GM10266 (cell line): Measurements from ENCODE around the gene GAK.

ENCODE experiments used
- DNase-seq: peaks from one replicate; pipeline ENCODE4 v3.0.0; 2012; ENCODE audit errors: extremely low spot score
- TF ChIP-seq, protein P1 (sequence below): IDR thresholded peaks from 2 replicates; pipeline ENCODE4 v1.5.1; 2012; ENCODE audit warnings: mild to moderate bottlenecking, low read depth; ENCODE audit not compliant: control insufficient read depth, insufficient read depth; ENCODE audit errors: missing control alignments

GAK gene

DNA sequence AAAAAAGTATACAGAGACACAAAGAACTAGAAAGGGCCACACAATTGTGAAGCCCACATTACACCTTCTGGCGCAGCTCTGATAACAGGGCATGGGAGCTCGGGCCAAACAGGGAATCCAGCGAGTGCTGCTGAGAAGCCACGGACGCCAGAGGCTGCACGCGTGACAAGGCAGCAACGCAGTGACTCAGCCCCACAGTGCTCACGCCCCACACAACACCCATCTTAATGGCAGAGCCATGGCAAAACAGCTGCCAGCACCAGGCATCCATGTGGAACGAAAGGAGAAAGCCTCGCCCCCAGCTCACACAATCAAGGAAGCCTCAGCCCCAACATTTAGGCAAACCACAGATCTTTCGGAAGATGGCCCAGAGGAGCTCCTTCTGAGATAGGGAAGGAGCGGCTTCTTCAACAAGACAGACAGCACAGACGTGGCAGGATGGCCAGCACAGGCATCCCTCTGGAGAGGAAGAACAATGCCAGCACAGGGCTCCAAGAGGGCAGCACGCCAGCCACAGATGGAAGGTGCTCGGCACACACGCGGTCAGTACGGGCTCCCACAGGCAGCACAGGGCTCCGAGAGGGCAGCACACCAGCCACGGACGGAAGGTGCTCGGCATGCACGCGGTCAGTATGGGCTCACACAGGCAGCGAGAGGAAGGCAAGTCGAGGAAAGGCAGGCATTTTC lies 33.1 kb downstream of the GAK start:
- DNase-seq = peak; percentile 32
- TF ChIP-seq, protein P1, sequence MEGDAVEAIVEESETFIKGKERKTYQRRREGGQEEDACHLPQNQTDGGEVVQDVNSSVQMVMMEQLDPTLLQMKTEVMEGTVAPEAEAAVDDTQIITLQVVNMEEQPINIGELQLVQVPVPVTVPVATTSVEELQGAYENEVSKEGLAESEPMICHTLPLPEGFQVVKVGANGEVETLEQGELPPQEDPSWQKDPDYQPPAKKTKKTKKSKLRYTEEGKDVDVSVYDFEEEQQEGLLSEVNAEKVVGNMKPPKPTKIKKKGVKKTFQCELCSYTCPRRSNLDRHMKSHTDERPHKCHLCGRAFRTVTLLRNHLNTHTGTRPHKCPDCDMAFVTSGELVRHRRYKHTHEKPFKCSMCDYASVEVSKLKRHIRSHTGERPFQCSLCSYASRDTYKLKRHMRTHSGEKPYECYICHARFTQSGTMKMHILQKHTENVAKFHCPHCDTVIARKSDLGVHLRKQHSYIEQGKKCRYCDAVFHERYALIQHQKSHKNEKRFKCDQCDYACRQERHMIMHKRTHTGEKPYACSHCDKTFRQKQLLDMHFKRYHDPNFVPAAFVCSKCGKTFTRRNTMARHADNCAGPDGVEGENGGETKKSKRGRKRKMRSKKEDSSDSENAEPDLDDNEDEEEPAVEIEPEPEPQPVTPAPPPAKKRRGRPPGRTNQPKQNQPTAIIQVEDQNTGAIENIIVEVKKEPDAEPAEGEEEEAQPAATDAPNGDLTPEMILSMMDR = no peak

DNA sequence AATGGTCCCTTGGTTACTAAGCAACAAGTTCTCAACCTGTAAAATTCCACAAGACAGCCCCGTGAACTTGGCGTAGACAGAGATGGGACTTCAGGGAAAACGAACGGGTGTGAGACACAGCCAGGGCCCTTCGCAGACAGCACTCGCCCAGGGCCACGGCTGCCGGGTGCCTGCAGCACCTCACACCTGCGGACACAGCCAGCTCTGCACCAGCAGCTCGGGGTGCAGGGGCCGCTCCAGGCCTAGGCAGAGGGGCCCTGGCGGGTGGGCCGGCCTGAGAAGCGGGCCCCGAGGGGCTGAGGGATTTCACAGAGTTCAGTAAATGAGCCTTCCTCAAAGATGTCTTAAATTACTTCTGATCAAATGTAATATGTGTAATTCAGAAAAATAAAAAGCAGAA lies 34.0 kb downstream of the GAK start:
- no peak for DNase-seq
- TF ChIP-seq, protein P1 = no peak

GRCh38 chr4:896630-897029 lies 35.5 kb downstream of the GAK start:
- TF ChIP-seq, protein P1 = no peak
- DNase-seq = no peak

DNA sequence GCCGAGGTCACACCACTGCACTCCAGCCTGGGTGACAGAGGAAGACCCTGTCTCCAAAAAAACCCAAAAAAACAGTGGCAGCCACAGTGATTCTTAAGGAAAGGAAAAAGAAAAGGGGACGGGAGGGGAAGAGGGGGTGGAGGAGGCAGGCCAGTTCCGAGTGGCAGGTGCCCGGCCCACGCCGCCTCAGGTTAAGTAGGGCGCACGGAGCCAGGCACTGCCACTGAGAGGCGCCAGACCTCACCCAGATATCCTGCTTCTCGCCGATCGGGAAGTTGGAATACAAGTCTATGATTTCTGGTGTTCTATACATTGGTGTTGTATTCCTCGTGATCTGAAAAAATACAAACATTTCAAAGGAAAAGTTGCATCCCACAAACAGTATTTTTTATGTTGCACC lies 35.9 kb downstream of the GAK start:
- no peak for DNase-seq
- TF ChIP-seq, protein P1 = no peak

GRCh38 chr4:895596-895995 lies 36.5 kb downstream of the GAK start:
- DNase-seq = no peak
- TF ChIP-seq, protein P1 = no peak

GRCh38 chr4:893995-894705 lies 38.0 kb downstream of the GAK start:
- TF ChIP-seq, protein P1 = no peak

More at GRCh38 chr4:893995-894705, 38.0 kb downstream of the GAK start:
- no peak for DNase-seq
